A673 (cell line): ENCODE results near the gene SND1.

Source experiments
- EZH2 ChIP-seq: fragments of 200-600 bp; sonication (generic); IDR thresholded peaks from 2 replicates; pipeline ENCODE4 v1.6.1; 2017; ENCODE audit warnings: borderline replicate concordance, low read depth, mild to moderate bottlenecking, mixed read lengths, antibody characterized with exemption, low read length; ENCODE audit not compliant: poor library complexity, severe bottlenecking
- TF ChIP-seq, protein P1 (sequence below): fragments of 300-800, 200-600 bp; sonication (generic); conservative IDR thresholded peaks from 2 replicates; pipeline ENCODE4 v1.5.1; 2017; ENCODE audit warnings: low read depth, mild to moderate bottlenecking, antibody characterized with exemption, low read length, moderate library complexity, mixed read lengths

- TF ChIP-seq, protein P1, sequence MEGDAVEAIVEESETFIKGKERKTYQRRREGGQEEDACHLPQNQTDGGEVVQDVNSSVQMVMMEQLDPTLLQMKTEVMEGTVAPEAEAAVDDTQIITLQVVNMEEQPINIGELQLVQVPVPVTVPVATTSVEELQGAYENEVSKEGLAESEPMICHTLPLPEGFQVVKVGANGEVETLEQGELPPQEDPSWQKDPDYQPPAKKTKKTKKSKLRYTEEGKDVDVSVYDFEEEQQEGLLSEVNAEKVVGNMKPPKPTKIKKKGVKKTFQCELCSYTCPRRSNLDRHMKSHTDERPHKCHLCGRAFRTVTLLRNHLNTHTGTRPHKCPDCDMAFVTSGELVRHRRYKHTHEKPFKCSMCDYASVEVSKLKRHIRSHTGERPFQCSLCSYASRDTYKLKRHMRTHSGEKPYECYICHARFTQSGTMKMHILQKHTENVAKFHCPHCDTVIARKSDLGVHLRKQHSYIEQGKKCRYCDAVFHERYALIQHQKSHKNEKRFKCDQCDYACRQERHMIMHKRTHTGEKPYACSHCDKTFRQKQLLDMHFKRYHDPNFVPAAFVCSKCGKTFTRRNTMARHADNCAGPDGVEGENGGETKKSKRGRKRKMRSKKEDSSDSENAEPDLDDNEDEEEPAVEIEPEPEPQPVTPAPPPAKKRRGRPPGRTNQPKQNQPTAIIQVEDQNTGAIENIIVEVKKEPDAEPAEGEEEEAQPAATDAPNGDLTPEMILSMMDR, result no peak
- TF ChIP-seq EZH2, result no peak
Observed at GRCh38 chr7:128017862-128018845, 366.2 kb downstream of the SND1 start.
